Erythroblast (primary cell): ENCODE data around the gene PCDHGB5.
"Not testable (repeated sequence)": the region's sequence is repeated elsewhere in the genome, so short reads cannot be mapped to it uniquely, and the experiment has no call there.

ENCODE experiments used
- GATA1 ChIP-seq: IDR thresholded peaks from 2 replicates; pipeline ENCODE4 v1.6.1; 2011; ENCODE audit warnings: low read depth, mild to moderate bottlenecking, control low read depth, low read length, moderate library complexity
- POLR2A ChIP-seq: IDR thresholded peaks from 2 replicates; pipeline ENCODE4 v1.6.1; 2011; ENCODE audit warnings: mild to moderate bottlenecking, low read length

GRCh38 chr5:141415275-141415618 lies 17.5 kb downstream of the PCDHGB5 start:
- not testable (repeated sequence) for TF ChIP-seq POLR2A, GATA1
